ENCODE data around the gene CCDC92. TPM values are rescaled to one million over a fixed set of nuclear protein-coding genes. Genes with fewer than 3 reads are reported as not detected.

The CCDC92 gene
- total RNA-seq, 1 donor from 2014 or later = 4.8 TPM

GRCh38 chr12:123891516-123892179 lies 81.0 kb downstream of the CCDC92 start:
- DNase-seq (ENCODE audit: low read depth in 2 of 2) = no peak

- no peak for DNase-seq (ENCODE audit: low read depth in 2 of 2)
These were observed 81.6 kb downstream of the CCDC92 start for GRCh38 chr12:123891011-123891410.

GRCh38 chr12:123890536-123890902 lies 82.1 kb downstream of the CCDC92 start:
- no peak for DNase-seq (ENCODE audit: low read depth in 2 of 2)

- DNase-seq (ENCODE audit: low read depth in 2 of 2) = no peak
These were observed 82.6 kb downstream of the CCDC92 start for GRCh38 chr12:123889848-123890535.

- DNase-seq (ENCODE audit: low read depth in 2 of 2) = no peak
These were observed 83.6 kb downstream of the CCDC92 start for GRCh38 chr12:123888989-123889388.

GRCh38 chr12:123886931-123887582 lies 85.6 kb downstream of the CCDC92 start:
- DNase-seq (ENCODE audit: low read depth in 2 of 2) = no peak

- no peak for DNase-seq (ENCODE audit: low read depth in 2 of 2)
These were observed 86.4 kb downstream of the CCDC92 start for GRCh38 chr12:123886258-123886657.

Other genes starting within 250 kb of the CCDC92 start
- not detected in 2 replicates for gene DNAH10, start 210.5 kb downstream of the CCDC92 start, total RNA-seq
- gene ZNF664, start 384 bp upstream of the CCDC92 start, total RNA-seq = 39.0 and 40.1 TPM in 2 replicates